Neural cell (in vitro differentiated cells): Measurements from ENCODE around the gene AKR7A3.

ENCODE experiments used
- EZH2 ChIP-seq: fragments of 200-600, 300-800 bp; shearing (Covaris generic), sonication (generic); IDR thresholded peaks from 2 replicates; pipeline ENCODE4 v1.6.1; 2014; ENCODE audit warnings: antibody characterized with exemption, low read length, borderline replicate concordance, mild to moderate bottlenecking; ENCODE audit not compliant: insufficient read depth, poor library complexity, severe bottlenecking
- POLR2AphosphoS5 ChIP-seq: IDR thresholded peaks from 2 replicates; pipeline ENCODE4 v1.6.1; 2012
- TAF1 ChIP-seq: IDR thresholded peaks from 2 replicates; pipeline ENCODE4 v1.6.1; 2012; ENCODE audit warnings: low read depth
- TF ChIP-seq, protein P1 (sequence below): fragments of 450-650 bp; IDR thresholded peaks from 2 replicates; pipeline ENCODE4 v1.5.1; 2014; ENCODE audit warnings: antibody characterized with exemption, mild to moderate bottlenecking, moderate library complexity; ENCODE audit not compliant: poor library complexity, severe bottlenecking

DNA sequence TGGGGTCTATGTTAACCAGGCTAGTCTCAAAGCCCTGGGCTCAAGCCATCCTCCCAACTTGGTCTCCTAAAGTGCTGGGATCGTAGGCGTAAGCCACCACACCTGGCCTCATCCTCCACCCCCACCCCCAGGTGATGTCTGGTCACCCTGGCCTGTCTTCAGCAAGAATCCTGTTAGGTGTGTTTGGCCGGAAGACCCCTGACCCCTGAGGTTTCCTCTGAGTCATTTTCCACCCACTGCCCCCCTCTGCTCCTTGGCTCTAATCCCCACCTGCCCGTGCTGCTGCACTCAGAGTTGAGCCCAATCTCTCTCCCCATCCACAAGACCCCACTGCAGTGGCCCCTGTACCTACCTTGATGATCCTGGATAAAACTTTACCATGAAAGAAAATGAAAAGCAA, 48.7 kb upstream of the AKR7A3 start:
- TF ChIP-seq, protein P1, sequence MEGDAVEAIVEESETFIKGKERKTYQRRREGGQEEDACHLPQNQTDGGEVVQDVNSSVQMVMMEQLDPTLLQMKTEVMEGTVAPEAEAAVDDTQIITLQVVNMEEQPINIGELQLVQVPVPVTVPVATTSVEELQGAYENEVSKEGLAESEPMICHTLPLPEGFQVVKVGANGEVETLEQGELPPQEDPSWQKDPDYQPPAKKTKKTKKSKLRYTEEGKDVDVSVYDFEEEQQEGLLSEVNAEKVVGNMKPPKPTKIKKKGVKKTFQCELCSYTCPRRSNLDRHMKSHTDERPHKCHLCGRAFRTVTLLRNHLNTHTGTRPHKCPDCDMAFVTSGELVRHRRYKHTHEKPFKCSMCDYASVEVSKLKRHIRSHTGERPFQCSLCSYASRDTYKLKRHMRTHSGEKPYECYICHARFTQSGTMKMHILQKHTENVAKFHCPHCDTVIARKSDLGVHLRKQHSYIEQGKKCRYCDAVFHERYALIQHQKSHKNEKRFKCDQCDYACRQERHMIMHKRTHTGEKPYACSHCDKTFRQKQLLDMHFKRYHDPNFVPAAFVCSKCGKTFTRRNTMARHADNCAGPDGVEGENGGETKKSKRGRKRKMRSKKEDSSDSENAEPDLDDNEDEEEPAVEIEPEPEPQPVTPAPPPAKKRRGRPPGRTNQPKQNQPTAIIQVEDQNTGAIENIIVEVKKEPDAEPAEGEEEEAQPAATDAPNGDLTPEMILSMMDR = no peak
- no peak for TF ChIP-seq TAF1
- no peak for TF ChIP-seq EZH2
- TF ChIP-seq POLR2AphosphoS5 = no peak
